Caco-2 (cell line): ENCODE data around the gene TMPRSS5. TPM values are rescaled to one million over a fixed set of nuclear protein-coding genes. Genes with fewer than 3 reads are reported as not detected.
A peak's percentile ranks its signal among the peaks of the same experiment; 100 is the strongest.

ENCODE experiments used
- BruUV-seq: library from RNA; stranded (reverse); fragments of 400-500 nt; replicated peaks from 2 replicates; lab custom pipeline; 2021; lab: Mats Ljungman, UMichigan
- CTCF ChIA-PET: fragments of 300-600 bp; sonication (Branson Sonifier 250); formaldehyde crosslinking; loops from one replicate; lab custom pipeline; 2022; ENCODE audit warnings: antibody characterized with exemption; lab: Charles Lee
- POLR2A ChIA-PET: fragments of 300-600 bp; sonication (Branson Sonifier 250); formaldehyde crosslinking; loops from one replicate; lab custom pipeline; 2022; ENCODE audit warnings: antibody characterized with exemption; lab: Charles Lee
- DNase-seq, 2 experiments: peaks; one replicate each; pipeline versions ENCODE4 v3.0.0 to v3.0.0-alpha.2; 2020 to 2022
- H3K27me3 ChIP-seq: replicated peaks from 2 replicates; pipeline ENCODE4 v1.6.0; 2011; ENCODE audit warnings: low read length; ENCODE audit not compliant: control insufficient read depth, insufficient read depth
- H3K36me3 ChIP-seq: 2 replicates; pipeline ENCODE4 v1.5.1; 2011; ENCODE audit warnings: low read length; ENCODE audit not compliant: control insufficient read depth, insufficient read depth
- H3K4me1 ChIP-seq: fragments of 250-450 bp; sonication (Bioruptor Pico); 2 replicates; pipeline ENCODE4 v1.5.1; 2020; ENCODE audit warnings: mild to moderate bottlenecking
- H3K4me3 ChIP-seq: 2 replicates; pipeline ENCODE4 v1.5.1; 2011; ENCODE audit warnings: low read depth, mild to moderate bottlenecking, control low read depth, low read length
- H3K9me3 ChIP-seq: fragments of 250-450 bp; sonication (Bioruptor Pico); 2 replicates; pipeline ENCODE4 v1.5.1; 2020; ENCODE audit warnings: mild to moderate bottlenecking, moderate library complexity
- H3K27ac Mint-ChIP-seq: one replicate; pipeline ENCODE4 v1.8.0; 2022; ENCODE audit warnings: mixed read lengths; ENCODE audit not compliant: unreplicated experiment
- H3K27me3 Mint-ChIP-seq: one replicate; pipeline ENCODE4 v1.8.0; 2022; ENCODE audit warnings: mixed read lengths; ENCODE audit not compliant: insufficient read depth, unreplicated experiment
- H3K36me3 Mint-ChIP-seq: one replicate; pipeline ENCODE4 v1.8.0; 2022; ENCODE audit warnings: mild to moderate bottlenecking, mixed read lengths; ENCODE audit not compliant: insufficient read depth, unreplicated experiment
- H3K4me1 Mint-ChIP-seq: one replicate; pipeline ENCODE4 v1.8.0; 2022; ENCODE audit warnings: low read depth, mixed read lengths; ENCODE audit not compliant: unreplicated experiment
- H3K4me3 Mint-ChIP-seq: one replicate; pipeline ENCODE4 v1.8.0; 2022; ENCODE audit warnings: mild to moderate bottlenecking, moderate library complexity, mixed read lengths; ENCODE audit not compliant: unreplicated experiment
- H3K9me3 Mint-ChIP-seq: one replicate; pipeline ENCODE4 v1.8.0; 2022; ENCODE audit warnings: mixed read lengths; ENCODE audit not compliant: unreplicated experiment
- CTCF ChIP-seq, 2 experiments: fragments of 200-600 bp in 1 of 2; IDR thresholded peaks; 1 replicate in 1 of 2; 2 replicates in 1 of 2; pipeline versions ENCODE4 v1.5.1 to v1.8.0; 2011 to 2022; ENCODE audit warnings: antibody characterized with exemption in 1 of 2, control low read depth in 1 of 2, inconsistent platforms in 1 of 2, low read depth in 1 of 2, low read length in 1 of 2, mild to moderate bottlenecking in 1 of 2, moderate library complexity in 1 of 2; ENCODE audit not compliant: insufficient read depth in 1 of 2, severe bottlenecking in 1 of 2, unreplicated experiment in 1 of 2
- intact Hi-C: fragments of 100-400 bp; cut with micrococcal nuclease; formaldehyde crosslinking; loops from one replicate; pipeline ENCODE4 v1.10.0; 2022; ENCODE audit not compliant: unreplicated experiment
- total RNA-seq: library from RNA; stranded (reverse); gene quantifications from 2 replicates; pipeline ENCODE4 v1.2.3, GENCODE V29; 2022

The TMPRSS5 gene
- total RNA-seq, 1 experiment from 2014 or later: 2.4 TPM

- H3K4me3 Mint-ChIP-seq: no peak overlapping the region
- DNase-seq: no peak
- H3K4me1 Mint-ChIP-seq: peaks cover 35% of the 10 kb centered on the region
- no peak for TF ChIP-seq CTCF (IDR thresholded peaks at IDR 0.05; ENCODE audit: insufficient read depth in 1 of 2, low read depth in 1 of 2, low read length in 1 of 2, severe bottlenecking in 1 of 2, unreplicated experiment in 1 of 2)
- CTCF ChIA-PET: interaction anchor here (1.1 kb wide), 2 partner anchors 80 to 85 kb away, joined by 3 read pairs; no protein-coding TSS in a partner anchor
- peak overlapping the region; percentile 24 for H3K27ac Mint-ChIP-seq
- no peaks in the 10 kb centered on the region for H3K27me3 ChIP-seq
- POLR2A ChIA-PET: no interaction called here
- peaks cover 21% of the 10 kb centered on the region; the same call in 1 of the 2 replicates for H3K9me3 ChIP-seq
- no peaks in the 10 kb centered on the region for H3K36me3 Mint-ChIP-seq
- peaks cover 16% of the 10 kb centered on the region for H3K9me3 Mint-ChIP-seq
- no peaks in the 10 kb centered on the region for H3K36me3 ChIP-seq
- intact Hi-C loops: loop anchor here (1.0 kb wide), 1 partner anchor 20 kb away; no protein-coding TSS in a partner anchor
- no TSS peak for BruUV-seq
- no peak overlapping the region for H3K4me3 ChIP-seq
- peaks cover 31% of the 10 kb centered on the region for H3K4me1 ChIP-seq
- H3K27me3 Mint-ChIP-seq: no peaks in the 10 kb centered on the region
Observed at GRCh38 chr11:113645593-113646349, 60.3 kb downstream of the TMPRSS5 start.

- Mint-ChIP-seq H3K4me3 (no peak overlapping the region), H3K27ac (peak overlapping the region; percentile 37), H3K27me3 (no peaks in the 10 kb centered on the region), H3K4me1 (peaks cover 35% of the 10 kb centered on the region), H3K36me3 (no peaks in the 10 kb centered on the region), H3K9me3 (peaks cover 21% of the 10 kb centered on the region)
- CTCF ChIA-PET: interaction anchor here (1.1 kb wide), 1 partner anchor 81 kb away, joined by 3 read pairs; no protein-coding TSS in a partner anchor
- DNase-seq: no peak
- Histone ChIP-seq H3K4me3 (no peak overlapping the region), H3K9me3 (peaks cover 10% of the 10 kb centered on the region; the same call in 1 of the 2 replicates), H3K36me3 (no peaks in the 10 kb centered on the region), H3K27me3 (no peaks in the 10 kb centered on the region), H3K4me1 (peaks cover 31% of the 10 kb centered on the region)
- no peak for TF ChIP-seq CTCF (IDR thresholded peaks at IDR 0.05; ENCODE audit: insufficient read depth in 1 of 2, low read depth in 1 of 2, low read length in 1 of 2, severe bottlenecking in 1 of 2, unreplicated experiment in 1 of 2)
- POLR2A ChIA-PET: no interaction called here
- BruUV-seq: no TSS peak
- intact Hi-C loops: no loop called here
Observed at GRCh38 chr11:113644605-113645004, 61.5 kb downstream of the TMPRSS5 start.

DNA sequence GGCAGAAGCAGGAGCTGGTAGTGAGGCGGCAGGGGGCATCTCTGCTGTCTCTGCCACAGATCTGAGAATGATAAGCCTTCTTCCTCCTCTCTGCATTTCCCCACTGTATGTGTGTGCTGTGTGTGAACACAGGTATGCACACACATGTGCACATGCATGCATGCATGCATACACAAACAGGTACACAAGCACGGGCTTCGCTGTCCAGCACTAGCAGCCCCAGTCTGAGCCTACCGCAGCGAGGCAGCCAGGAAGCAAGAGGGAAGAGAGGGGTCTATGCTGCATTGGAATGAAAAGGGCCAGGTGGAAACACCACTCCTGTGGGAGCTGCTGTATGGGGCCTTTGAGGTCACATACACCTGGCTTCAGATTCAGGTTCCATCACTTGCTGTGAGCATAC lies 62.4 kb downstream of the TMPRSS5 start:
- peaks cover 30% of the 10 kb centered on the region for H3K9me3 Mint-ChIP-seq
- CTCF ChIA-PET: no interaction called here
- Histone ChIP-seq H3K27me3 (no peaks in the 10 kb centered on the region), H3K36me3 (no peaks in the 10 kb centered on the region), H3K9me3 (0 out of 2 replicates have a peak, but pooled peaks cover 4% of the 10 kb centered on the region), H3K4me3 (no peak overlapping the region), H3K4me1 (peaks cover 31% of the 10 kb centered on the region)
- no TSS peak for BruUV-seq
- no peak for TF ChIP-seq CTCF (IDR thresholded peaks at IDR 0.05; ENCODE audit: insufficient read depth in 1 of 2, low read depth in 1 of 2, low read length in 1 of 2, severe bottlenecking in 1 of 2, unreplicated experiment in 1 of 2)
- H3K27ac Mint-ChIP-seq: no peak overlapping the region
- intact Hi-C loops: no loop called here
- no peaks in the 10 kb centered on the region for H3K36me3 Mint-ChIP-seq
- no peak overlapping the region for H3K4me3 Mint-ChIP-seq
- no peaks in the 10 kb centered on the region for H3K27me3 Mint-ChIP-seq
- DNase-seq: no peak
- peaks cover 35% of the 10 kb centered on the region for H3K4me1 Mint-ChIP-seq
- POLR2A ChIA-PET: no interaction called here
